ENCODE measurements around the gene BCAS3. TPM values are rescaled to one million over a fixed set of nuclear protein-coding genes. Genes with fewer than 3 reads are reported as not detected.

BCAS3 gene
- total and polyA plus RNA-seq, 2 donors (not counting 1 experiment from before 2014, with no cell fraction given): 13.9 to 73.4 TPM

DNA sequence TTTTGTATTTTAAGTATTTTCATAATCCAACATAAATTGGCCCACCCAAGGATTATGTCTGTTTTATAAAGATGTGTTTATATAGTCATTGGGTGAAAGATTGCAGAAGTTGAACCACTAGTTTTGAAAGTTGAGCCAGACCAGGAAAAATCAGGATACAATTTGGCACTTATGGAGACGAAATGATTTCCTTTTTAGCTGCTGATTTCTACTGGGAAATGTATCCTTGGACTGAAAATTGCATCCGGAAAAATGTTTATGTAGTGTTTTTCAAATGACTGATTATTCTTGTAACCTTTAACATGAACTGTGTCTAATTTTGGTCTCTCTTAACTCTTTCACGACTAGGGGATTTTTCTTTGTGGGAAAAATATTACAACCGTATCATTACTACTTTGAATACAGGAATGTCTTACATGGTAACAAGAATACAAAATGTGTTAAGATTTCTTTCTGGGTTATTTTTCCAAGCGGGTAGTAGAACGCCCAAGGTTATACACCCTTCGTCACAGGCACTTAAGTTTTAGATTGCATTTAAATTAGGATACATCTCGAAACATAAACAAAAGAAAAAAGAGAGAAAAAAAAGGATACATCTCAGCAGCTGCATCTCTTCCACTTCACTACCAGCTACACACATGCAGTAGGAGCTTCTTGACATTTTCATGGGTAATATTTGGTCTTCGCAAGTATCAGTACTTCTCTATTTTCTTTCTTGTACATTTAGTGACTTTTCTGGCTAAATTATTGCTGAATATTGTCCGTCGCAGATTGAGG, 449.0 kb downstream of the BCAS3 start:
- no peak for TF ChIP-seq EZH2 (IDR thresholded peaks at IDR 0.05; ENCODE audit: borderline replicate concordance, insufficient read depth, low read depth, low read length, poor library complexity, severe bottlenecking)
- TF ChIP-seq, protein P1, sequence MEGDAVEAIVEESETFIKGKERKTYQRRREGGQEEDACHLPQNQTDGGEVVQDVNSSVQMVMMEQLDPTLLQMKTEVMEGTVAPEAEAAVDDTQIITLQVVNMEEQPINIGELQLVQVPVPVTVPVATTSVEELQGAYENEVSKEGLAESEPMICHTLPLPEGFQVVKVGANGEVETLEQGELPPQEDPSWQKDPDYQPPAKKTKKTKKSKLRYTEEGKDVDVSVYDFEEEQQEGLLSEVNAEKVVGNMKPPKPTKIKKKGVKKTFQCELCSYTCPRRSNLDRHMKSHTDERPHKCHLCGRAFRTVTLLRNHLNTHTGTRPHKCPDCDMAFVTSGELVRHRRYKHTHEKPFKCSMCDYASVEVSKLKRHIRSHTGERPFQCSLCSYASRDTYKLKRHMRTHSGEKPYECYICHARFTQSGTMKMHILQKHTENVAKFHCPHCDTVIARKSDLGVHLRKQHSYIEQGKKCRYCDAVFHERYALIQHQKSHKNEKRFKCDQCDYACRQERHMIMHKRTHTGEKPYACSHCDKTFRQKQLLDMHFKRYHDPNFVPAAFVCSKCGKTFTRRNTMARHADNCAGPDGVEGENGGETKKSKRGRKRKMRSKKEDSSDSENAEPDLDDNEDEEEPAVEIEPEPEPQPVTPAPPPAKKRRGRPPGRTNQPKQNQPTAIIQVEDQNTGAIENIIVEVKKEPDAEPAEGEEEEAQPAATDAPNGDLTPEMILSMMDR (IDR thresholded peaks at IDR 0.05): no peak

DNA sequence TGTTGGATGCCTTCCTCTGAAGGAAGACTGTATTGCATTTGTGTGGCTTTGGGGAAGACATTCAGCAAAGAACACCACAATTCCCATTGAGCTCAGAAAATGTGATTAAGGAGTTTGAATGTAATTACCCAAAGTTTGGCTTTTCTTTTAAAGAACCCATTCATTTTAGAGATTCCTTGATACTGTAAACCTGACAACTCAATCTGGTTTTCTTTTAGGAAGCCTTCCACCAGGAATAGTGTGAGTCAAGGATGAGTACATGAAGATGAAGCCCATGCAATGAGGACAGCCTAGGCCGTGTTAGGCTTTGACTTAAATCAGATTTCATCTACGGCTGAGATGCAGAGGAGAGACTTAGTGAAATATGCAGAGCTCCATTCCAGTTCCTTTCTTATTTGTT, 450.3 kb downstream of the BCAS3 start:
- Histone ChIP-seq H4K20me1 (ENCODE audit: control insufficient read depth, insufficient read depth, low read length, poor library complexity, severe bottlenecking) (no peaks in the 10 kb centered on the region), H3K27me3 (replicated peaks in 1 of 4; ENCODE audit: control extremely low read depth in 1 of 4, control insufficient read depth in 3 of 4, insufficient read depth in 4 of 4, low read length in 3 of 4) (no peaks in the 10 kb centered on the region), H3K4me2 (replicated peaks; ENCODE audit: low read depth, low read length, poor library complexity, severe bottlenecking) (no peak overlapping the region), H3K9me3 (ENCODE audit: control extremely low read depth in 1 of 3, control insufficient read depth in 2 of 3, insufficient read depth in 1 of 3, low read length in 2 of 3) (no peaks in the 10 kb centered on the region), H3K4me3 (ENCODE audit: control extremely low read depth in 1 of 5, extremely low read depth in 1 of 5, insufficient read depth in 1 of 5, low read depth in 2 of 5, low read length in 4 of 5) (no peak overlapping the region), H3K79me2 (ENCODE audit: control insufficient read depth, insufficient read depth, low read length) (no peaks in the 10 kb centered on the region), H3K4me1 (ENCODE audit: control insufficient read depth in 2 of 2, insufficient read depth in 2 of 2, low read length in 2 of 2) (peaks cover 0 to 6% of the 10 kb centered on the region in 2 donors), H3K9ac (ENCODE audit: low read length) (no peak overlapping the region), H2AFZ (ENCODE audit: insufficient read depth, low read depth, low read length, poor library complexity, severe bottlenecking) (no peak overlapping the region), H3K36me3 (replicated peaks in 1 of 2; ENCODE audit: control extremely low read depth in 1 of 2, control insufficient read depth in 1 of 2, extremely low read depth in 1 of 2, insufficient read depth in 2 of 2, low read length in 1 of 2) (no peaks in the 10 kb centered on the region), H3K27ac (ENCODE audit: low read length in 2 of 2) (no peak overlapping the region)
- intact Hi-C loops (cut with micrococcal nuclease): no loop called here
- 100% methylated on average over 1 of the region's 2 CpGs for WGBS (ENCODE audit: insufficient coverage)
- H3K27ac Mint-ChIP-seq: no peak overlapping the region
- POLR2A ChIA-PET: no interaction called here
- no peaks in the 10 kb centered on the region for H3K27me3 Mint-ChIP-seq
- H3K9me3 Mint-ChIP-seq (ENCODE audit: insufficient read depth): no peaks in the 10 kb centered on the region
- CTCF ChIA-PET: no interaction called here
- peaks cover 7% of the 10 kb centered on the region for H3K4me1 Mint-ChIP-seq
- DNase-seq (no peak), ATAC-seq (ENCODE audit: low read depth) (no peak)
- TF ChIP-seq EZH2 (IDR thresholded peaks at IDR 0.05; ENCODE audit: borderline replicate concordance, insufficient read depth, low read depth, low read length, poor library complexity, severe bottlenecking): no peak
- TF ChIP-seq, protein P1 (IDR thresholded peaks at IDR 0.05): no peak
- H3K4me3 Mint-ChIP-seq: no peak overlapping the region

More for the DNA sequence above, 449.0 kb downstream of the BCAS3 start:
- DNase-seq (no peak), ATAC-seq (ENCODE audit: low read depth) (no peak)
- no peaks in the 10 kb centered on the region for H3K79me2 ChIP-seq (ENCODE audit: control insufficient read depth, insufficient read depth, low read length)
- Mint-ChIP-seq H3K27me3 (no peaks in the 10 kb centered on the region), H3K4me1 (peaks cover 7% of the 10 kb centered on the region), H3K4me3 (no peak overlapping the region), H3K9me3 (ENCODE audit: insufficient read depth) (no peaks in the 10 kb centered on the region), H3K27ac (no peak overlapping the region)
- no peak overlapping the region for H3K27ac ChIP-seq (ENCODE audit: low read length in 2 of 2)
- no peaks in the 10 kb centered on the region for H3K27me3 ChIP-seq (replicated peaks in 1 of 4; ENCODE audit: control extremely low read depth in 1 of 4, control insufficient read depth in 3 of 4, insufficient read depth in 4 of 4, low read length in 3 of 4)
- no peak overlapping the region for H3K4me2 ChIP-seq (replicated peaks; ENCODE audit: low read depth, low read length, poor library complexity, severe bottlenecking)
- no peaks in the 10 kb centered on the region for H3K36me3 ChIP-seq (replicated peaks in 1 of 2; ENCODE audit: control extremely low read depth in 1 of 2, control insufficient read depth in 1 of 2, extremely low read depth in 1 of 2, insufficient read depth in 2 of 2, low read length in 1 of 2)
- H4K20me1 ChIP-seq (ENCODE audit: control insufficient read depth, insufficient read depth, low read length, poor library complexity, severe bottlenecking): no peaks in the 10 kb centered on the region
- 100% methylated on average over 1 of the region's 11 CpGs for WGBS (ENCODE audit: insufficient coverage)
- no peak overlapping the region for H3K9ac ChIP-seq (ENCODE audit: low read length)
- H3K9me3 ChIP-seq (ENCODE audit: control extremely low read depth in 1 of 3, control insufficient read depth in 2 of 3, insufficient read depth in 1 of 3, low read length in 2 of 3): no peaks in the 10 kb centered on the region
- intact Hi-C loops (cut with micrococcal nuclease): no loop called here
- H3K4me1 ChIP-seq (ENCODE audit: control insufficient read depth in 2 of 2, insufficient read depth in 2 of 2, low read length in 2 of 2): peaks cover 0 to 6% of the 10 kb centered on the region in 2 donors
- CTCF ChIA-PET: interaction anchor here (0.6 kb wide), 1 partner anchor 1916 kb away, joined by 5 read pairs; no protein-coding TSS in a partner anchor
- H3K4me3 ChIP-seq (ENCODE audit: control extremely low read depth in 1 of 5, extremely low read depth in 1 of 5, insufficient read depth in 1 of 5, low read depth in 2 of 5, low read length in 4 of 5): no peak overlapping the region
- no peak overlapping the region for H2AFZ ChIP-seq (ENCODE audit: insufficient read depth, low read depth, low read length, poor library complexity, severe bottlenecking)
- POLR2A ChIA-PET: no interaction called here
